NCI-H187 (cell line): ENCODE results near the gene RGMB.

ENCODE experiments used
- DNase-seq, 2 experiments: peaks; one replicate each; lab custom pipeline; 2025; lab: John Stamatoyannopoulos, UW

Gene RGMB

GRCh38 chr5:98785244-98785643 lies 11.8 kb downstream of the RGMB start:
- no peak for DNase-seq

- no peak for DNase-seq
These were observed 12.9 kb downstream of the RGMB start for GRCh38 chr5:98786191-98786853.

DNA sequence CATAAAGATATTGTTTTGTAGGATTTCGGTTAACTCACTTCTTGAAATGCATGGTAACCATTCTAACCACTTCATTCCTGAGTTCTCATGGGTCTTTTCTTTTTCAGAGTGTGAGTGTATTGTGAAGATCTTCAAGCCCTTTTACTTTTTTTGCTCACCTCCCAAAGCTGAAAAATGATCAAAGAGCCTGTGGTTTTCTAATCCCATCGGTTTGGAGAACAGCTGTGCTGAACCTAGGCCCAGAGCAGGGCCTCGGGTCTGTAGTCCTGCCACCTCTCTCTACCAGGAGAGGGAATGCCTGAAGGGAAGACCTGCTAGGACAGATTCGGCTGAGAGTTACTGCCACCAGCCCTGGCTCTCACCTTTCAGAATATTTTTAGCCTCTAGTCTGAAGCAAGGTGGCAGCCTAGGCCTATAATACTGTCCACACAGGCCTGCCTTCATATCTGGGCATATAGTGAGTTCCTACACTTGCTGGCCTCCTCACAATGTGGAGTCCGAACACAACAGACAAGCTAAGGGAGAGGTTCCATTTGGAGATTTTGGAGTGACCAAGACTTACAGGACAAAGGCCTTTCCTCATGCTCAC lies 13.8 kb downstream of the RGMB start:
- no peak for DNase-seq

- no peak for DNase-seq
These were observed 15.6 kb downstream of the RGMB start for GRCh38 chr5:98789029-98789428.

GRCh38 chr5:98791001-98791519 lies 17.6 kb downstream of the RGMB start:
- DNase-seq: no peak

DNA sequence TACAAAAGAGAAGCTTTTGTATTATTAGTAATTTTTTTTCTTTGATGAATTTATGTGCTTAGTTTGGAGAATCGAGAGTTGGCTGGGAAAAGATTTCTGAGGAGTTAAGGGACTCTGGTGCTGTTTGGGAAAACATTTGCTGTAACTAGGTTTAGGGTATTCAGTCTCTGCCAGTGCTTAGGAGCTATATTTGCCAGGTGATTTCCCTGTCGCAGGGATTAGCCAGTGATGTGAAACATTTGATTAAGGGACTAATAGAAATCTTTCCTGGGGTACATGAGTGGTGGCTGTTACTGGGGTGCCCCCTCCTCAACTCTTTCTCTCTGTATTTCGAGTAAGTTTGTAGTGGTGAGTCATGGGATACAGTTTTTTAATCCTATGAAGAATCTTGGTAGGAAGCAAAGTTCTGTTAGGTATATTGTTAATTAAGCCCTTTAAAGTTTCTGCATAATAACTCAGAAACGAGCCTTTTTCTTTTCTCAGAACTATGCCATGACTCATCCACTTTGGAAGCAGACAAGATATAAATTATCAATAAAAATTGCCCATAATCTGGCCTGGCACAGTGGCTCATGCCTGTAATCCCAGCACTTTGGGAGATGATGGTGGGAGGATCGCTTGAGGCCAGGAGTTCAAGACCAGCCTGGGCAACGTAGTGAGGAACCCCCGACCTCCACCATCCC lies 18.6 kb downstream of the RGMB start:
- no peak for DNase-seq

DNA sequence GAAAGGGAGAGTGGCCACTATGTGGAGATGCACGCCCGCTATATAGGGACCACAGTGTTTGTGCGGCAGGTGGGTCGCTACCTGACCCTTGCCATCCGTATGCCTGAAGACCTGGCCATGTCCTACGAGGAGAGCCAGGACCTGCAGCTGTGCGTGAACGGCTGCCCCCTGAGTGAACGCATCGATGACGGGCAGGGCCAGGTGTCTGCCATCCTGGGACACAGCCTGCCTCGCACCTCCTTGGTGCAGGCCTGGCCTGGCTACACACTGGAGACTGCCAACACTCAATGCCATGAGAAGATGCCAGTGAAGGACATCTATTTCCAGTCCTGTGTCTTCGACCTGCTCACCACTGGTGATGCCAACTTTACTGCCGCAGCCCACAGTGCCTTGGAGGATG lies 19.8 kb downstream of the RGMB start:
- DNase-seq: no peak

- DNase-seq: no peak
These were observed 20.5 kb downstream of the RGMB start for GRCh38 chr5:98794001-98794400.

DNA sequence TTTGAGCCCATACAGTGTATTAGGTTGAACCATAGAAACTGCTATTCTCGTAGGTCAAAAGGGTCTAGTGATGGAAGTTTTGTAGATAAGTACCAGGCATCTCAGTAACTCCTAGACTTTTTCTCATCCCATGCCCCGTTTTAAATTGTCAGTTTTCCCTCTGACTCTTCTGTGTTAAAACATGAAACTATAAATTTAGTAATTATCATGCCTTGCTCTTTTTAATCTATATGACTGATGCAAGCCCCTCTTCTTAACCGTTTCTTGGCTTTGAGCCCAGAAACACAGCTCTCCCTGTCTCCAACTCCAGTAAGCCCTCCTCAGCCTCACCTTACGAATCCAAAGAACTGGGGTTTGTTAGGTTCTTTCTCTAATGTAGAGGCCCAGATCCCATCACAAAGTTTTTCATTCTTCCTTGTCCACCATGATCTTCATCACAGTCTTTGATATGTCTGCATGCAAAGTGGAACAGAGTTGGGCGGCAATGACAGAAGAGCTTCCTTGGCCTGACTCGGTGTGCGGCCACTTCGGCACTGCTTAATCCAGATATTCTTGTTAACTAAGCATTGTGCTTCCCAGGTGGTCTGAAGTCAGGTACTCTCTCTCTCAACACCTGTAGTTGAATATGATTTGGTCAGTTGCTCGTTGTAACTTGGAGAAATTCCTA lies 21.1 kb downstream of the RGMB start:
- DNase-seq: no peak

DNA sequence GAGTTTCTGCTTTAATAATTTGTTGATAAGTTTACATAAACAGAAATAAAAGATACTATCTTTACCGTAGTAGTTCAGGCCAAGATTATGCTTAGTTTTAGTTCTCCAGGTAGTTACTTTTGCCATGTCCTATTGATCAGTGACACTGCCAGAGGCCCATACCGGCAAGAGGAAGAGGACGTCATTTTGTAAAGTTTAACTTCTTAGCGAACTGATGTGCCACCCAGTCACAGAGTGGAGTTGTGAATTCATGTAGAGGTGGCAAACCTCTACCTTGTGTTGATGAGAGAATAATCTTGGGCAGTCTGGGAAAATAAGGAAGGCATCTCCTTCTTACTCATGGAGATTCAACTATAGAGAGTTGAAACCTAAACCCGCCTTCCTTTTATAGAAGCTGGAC lies 21.8 kb downstream of the RGMB start:
- no peak for DNase-seq

DNA sequence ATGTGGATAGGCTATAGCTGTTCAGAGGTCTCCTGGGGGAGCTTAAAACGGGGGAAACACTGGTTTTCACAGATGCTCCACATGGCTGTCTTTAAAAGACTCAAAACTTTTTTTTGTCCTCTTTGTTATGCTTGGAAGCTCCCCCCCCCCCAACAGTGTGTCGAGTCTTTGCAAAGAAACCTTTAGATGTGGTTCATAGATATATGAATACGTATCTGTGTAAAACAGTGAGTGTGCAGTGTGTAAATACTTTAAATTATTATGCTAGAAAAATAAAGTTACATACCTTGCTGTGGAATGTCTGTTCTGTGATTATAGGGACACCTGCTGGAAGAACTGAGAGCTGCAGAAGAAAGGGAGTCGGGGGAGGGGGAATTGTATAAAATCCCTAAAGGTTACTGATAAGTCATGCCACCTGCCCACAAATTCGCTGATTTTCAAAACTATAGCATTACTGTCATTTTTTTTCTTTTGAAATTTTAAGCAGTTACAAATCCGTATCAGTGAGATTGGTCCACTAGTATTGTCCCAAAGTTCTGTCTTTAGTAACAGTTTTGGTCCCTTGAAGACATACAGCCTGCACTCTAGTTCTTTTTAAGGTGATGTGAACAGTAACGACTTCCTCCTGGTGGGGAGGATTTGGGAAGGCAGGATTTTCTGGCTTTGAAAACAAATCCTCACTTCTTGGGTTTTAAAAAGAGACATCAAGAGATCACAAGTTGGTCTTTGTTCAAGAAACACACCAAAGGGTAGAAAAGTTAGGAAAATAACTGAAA lies 22.9 kb downstream of the RGMB start:
- DNase-seq: no peak

DNA sequence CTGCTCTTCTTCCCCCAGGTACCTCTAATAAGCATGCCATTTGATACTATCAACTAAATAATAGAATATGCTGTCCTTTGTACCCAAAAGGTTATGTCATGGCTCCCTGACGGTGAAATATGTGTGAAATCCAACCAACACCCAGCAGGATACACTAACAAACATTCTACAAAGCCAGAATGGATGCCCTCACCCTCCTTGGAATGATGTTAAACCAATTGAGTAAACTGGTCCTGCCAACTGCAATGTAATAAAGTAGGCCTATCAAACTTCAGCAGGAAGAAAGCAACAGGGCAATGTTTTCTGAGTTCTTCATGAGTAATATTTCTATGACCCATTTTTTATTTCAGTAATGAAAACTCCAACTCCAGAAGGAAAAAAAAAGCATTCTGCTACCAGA lies 24.9 kb downstream of the RGMB start:
- DNase-seq: no peak

DNA sequence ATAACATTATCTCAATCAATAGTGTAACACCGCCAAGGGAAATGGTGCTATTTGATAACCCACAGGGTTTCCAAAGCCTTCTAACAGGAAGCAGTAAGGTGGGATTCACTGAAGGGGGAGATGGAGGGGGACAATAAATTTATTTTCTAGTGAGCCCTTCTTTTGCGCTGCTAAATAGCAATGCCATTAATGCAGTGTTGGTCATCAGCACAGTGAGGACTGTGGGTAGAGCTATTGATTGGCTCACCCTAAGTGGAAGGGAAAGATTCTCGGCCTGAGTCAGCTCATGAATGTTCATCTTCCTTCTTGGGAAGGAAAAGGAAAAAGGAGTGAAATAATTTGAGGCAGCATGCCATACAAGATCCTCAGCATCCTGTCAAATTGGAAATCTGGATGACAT lies 25.4 kb downstream of the RGMB start:
- DNase-seq: no peak

- DNase-seq: no peak
These were observed 30.6 kb downstream of the RGMB start for GRCh38 chr5:98804066-98804465.

GRCh38 chr5:98805070-98805469 lies 31.6 kb downstream of the RGMB start:
- DNase-seq: no peak

GRCh38 chr5:98807806-98808205 lies 34.3 kb downstream of the RGMB start:
- DNase-seq: no peak

- DNase-seq: no peak
These were observed 36.7 kb downstream of the RGMB start for GRCh38 chr5:98810206-98810605.

GRCh38 chr5:98813755-98814154 lies 40.3 kb downstream of the RGMB start:
- no peak for DNase-seq

- no peak for DNase-seq
These were observed 43.2 kb downstream of the RGMB start for GRCh38 chr5:98816582-98817222.

- no peak for DNase-seq
These were observed 52.3 kb downstream of the RGMB start for GRCh38 chr5:98825582-98826375.

- peak in 1 of 2 experiments; percentile 4 for DNase-seq
These were observed 53.7 kb downstream of the RGMB start for GRCh38 chr5:98827161-98827560.
